Measurements from ENCODE around the gene UGT2B11.
"Not testable (repeated sequence)": the region's sequence is repeated elsewhere in the genome, so short reads cannot be mapped to it uniquely, and the experiment has no call there.

Gene UGT2B11

GRCh38 chr4:69169171-69169570 is 45.4 kb downstream of the UGT2B11 start:
- DNase-seq = not testable (repeated sequence)

- no peak for DNase-seq
Measured at GRCh38 chr4:69167300-69167699, 47.2 kb downstream of the UGT2B11 start.

- DNase-seq = not testable (repeated sequence)
Measured at GRCh38 chr4:69166376-69166775, 48.2 kb downstream of the UGT2B11 start.

GRCh38 chr4:69165707-69166106 is 48.8 kb downstream of the UGT2B11 start:
- not testable (repeated sequence) for DNase-seq

GRCh38 chr4:69156913-69157312 is 57.6 kb downstream of the UGT2B11 start:
- no peak for DNase-seq

- no peak for DNase-seq
Measured at GRCh38 chr4:69154021-69154420, 60.5 kb downstream of the UGT2B11 start.
